Hepatocyte (in vitro differentiated cells): ENCODE results near the gene NR1D1.

Source experiments
- EZH2 ChIP-seq: fragments of 200-600 bp; sonication (generic); IDR thresholded peaks from 2 replicates; pipeline ENCODE4 v1.6.1; 2016; ENCODE audit warnings: antibody characterized with exemption, mild to moderate bottlenecking, borderline replicate concordance
- EZH2phosphoT487 ChIP-seq: fragments of 200-600 bp; sonication (generic); IDR thresholded peaks from one replicate; pipeline ENCODE4 v1.6.1; 2018; ENCODE audit warnings: antibody characterized with exemption, mild to moderate bottlenecking, low read depth, moderate library complexity; ENCODE audit not compliant: unreplicated experiment, severe bottlenecking
- TF ChIP-seq, protein P1 (sequence below): fragments of 200-600 bp; sonication (generic); IDR thresholded peaks from 2 replicates; pipeline ENCODE4 v1.5.1; 2016; ENCODE audit warnings: antibody characterized with exemption, mild to moderate bottlenecking; ENCODE audit not compliant: poor library complexity

GRCh38 chr17:40068584-40068916, 31.8 kb downstream of the NR1D1 start:
- TF ChIP-seq, protein P1, sequence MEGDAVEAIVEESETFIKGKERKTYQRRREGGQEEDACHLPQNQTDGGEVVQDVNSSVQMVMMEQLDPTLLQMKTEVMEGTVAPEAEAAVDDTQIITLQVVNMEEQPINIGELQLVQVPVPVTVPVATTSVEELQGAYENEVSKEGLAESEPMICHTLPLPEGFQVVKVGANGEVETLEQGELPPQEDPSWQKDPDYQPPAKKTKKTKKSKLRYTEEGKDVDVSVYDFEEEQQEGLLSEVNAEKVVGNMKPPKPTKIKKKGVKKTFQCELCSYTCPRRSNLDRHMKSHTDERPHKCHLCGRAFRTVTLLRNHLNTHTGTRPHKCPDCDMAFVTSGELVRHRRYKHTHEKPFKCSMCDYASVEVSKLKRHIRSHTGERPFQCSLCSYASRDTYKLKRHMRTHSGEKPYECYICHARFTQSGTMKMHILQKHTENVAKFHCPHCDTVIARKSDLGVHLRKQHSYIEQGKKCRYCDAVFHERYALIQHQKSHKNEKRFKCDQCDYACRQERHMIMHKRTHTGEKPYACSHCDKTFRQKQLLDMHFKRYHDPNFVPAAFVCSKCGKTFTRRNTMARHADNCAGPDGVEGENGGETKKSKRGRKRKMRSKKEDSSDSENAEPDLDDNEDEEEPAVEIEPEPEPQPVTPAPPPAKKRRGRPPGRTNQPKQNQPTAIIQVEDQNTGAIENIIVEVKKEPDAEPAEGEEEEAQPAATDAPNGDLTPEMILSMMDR, result no peak
- TF ChIP-seq EZH2 (no peak), EZH2phosphoT487 (no peak)
